Suprapubic skin (tissue), 4 donors: ENCODE measurements around the gene OPHN1. TPM values are rescaled to one million over a fixed set of nuclear protein-coding genes. Genes with fewer than 3 reads are reported as not detected.
"Not testable (repeated sequence)": the region's sequence is repeated elsewhere in the genome, so short reads cannot be mapped to it uniquely, and the experiment has no call there.

Experiments
- DNase-seq, 2 donors: peaks; one replicate each; pipeline ENCODE4 v3.0.0-alpha.2; 2019; ENCODE audit warnings: low spot score in 2 of 2
- H3K27ac ChIP-seq: fragments of 200-600 bp; sonication (generic); one replicate; pipeline ENCODE4 v1.5.1; 2019
- H3K27me3 ChIP-seq: fragments of 200-600 bp; sonication (generic); one replicate; pipeline ENCODE4 v1.5.1; 2019
- H3K36me3 ChIP-seq: fragments of 200-600 bp; sonication (generic); one replicate; pipeline ENCODE4 v1.5.1; 2019
- H3K4me1 ChIP-seq: fragments of 200-600 bp; sonication (generic); one replicate; pipeline ENCODE4 v1.5.1; 2019
- H3K4me3 ChIP-seq: fragments of 200-600 bp; sonication (generic); one replicate; pipeline ENCODE4 v1.5.1; 2019; ENCODE audit warnings: mild to moderate bottlenecking
- H3K9me3 ChIP-seq: fragments of 200-600 bp; sonication (generic); one replicate; pipeline ENCODE4 v1.5.1; 2019
- EP300 ChIP-seq: sonication (generic); formaldehyde crosslinking; IDR thresholded peaks from one replicate; pipeline ENCODE4 v1.6.1; 2017; ENCODE audit warnings: antibody characterized with exemption
- POLR2A ChIP-seq, 2 donors: fragments of 450-650 bp; IDR thresholded peaks; one replicate each; pipeline ENCODE4 v1.6.1; 2017; ENCODE audit warnings: antibody characterized with exemption in 2 of 2, mild to moderate bottlenecking in 2 of 2, moderate library complexity in 2 of 2
- POLR2AphosphoS5 ChIP-seq, 3 donors: sonication (generic); formaldehyde crosslinking; IDR thresholded peaks; one replicate each; pipeline ENCODE4 v1.6.1; 2017; ENCODE audit warnings: antibody characterized with exemption in 3 of 3
- WGBS: methylation state at CpG from one replicate; pipeline ENCODE4 v1.1.5; 2018; 5-methylcytosine and 5-hydroxymethylcytosine counted together
- total RNA-seq, 4 donors: library from RNA; depleted of rRNA; stranded (reverse); fragments of >200 nt; gene quantifications; one replicate each; pipeline ENCODE4 v1.1.0, GENCODE V29; 2016
- TF ChIP-seq, protein P1 (sequence below), 2 donors: fragments of 200-600 bp in 1 of 2; fragments of 450-650 bp in 1 of 2; sonication (generic) in 1 of 2; IDR thresholded peaks; one replicate each; pipeline ENCODE4 v1.5.1; 2016 to 2019; ENCODE audit warnings: antibody characterized with exemption in 2 of 2, mild to moderate bottlenecking in 1 of 2, moderate library complexity in 1 of 2

Gene OPHN1
- total RNA-seq, 4 donors from 2014 or later: 4.5 to 16.0 (median 8.4) TPM

GRCh38 chrX:68084765-68085164, 348.5 kb downstream of the OPHN1 start:
- Histone ChIP-seq H3K4me3 (no peak overlapping the region), H3K27ac (no peak overlapping the region), H3K36me3 (no peaks in the 10 kb centered on the region), H3K4me1 (peaks cover 10% of the 10 kb centered on the region), H3K9me3 (no peaks in the 10 kb centered on the region), H3K27me3 (no peaks in the 10 kb centered on the region)
- 16% methylated on average over 1 of the region's 1 CpG for WGBS
- DNase-seq: no peak
- TF ChIP-seq POLR2AphosphoS5 (IDR thresholded peaks at IDR 0.05): no peak
- no peak for TF ChIP-seq EP300
- no peak for TF ChIP-seq POLR2A (IDR thresholded peaks at IDR 0.05)
- TF ChIP-seq, protein P1, sequence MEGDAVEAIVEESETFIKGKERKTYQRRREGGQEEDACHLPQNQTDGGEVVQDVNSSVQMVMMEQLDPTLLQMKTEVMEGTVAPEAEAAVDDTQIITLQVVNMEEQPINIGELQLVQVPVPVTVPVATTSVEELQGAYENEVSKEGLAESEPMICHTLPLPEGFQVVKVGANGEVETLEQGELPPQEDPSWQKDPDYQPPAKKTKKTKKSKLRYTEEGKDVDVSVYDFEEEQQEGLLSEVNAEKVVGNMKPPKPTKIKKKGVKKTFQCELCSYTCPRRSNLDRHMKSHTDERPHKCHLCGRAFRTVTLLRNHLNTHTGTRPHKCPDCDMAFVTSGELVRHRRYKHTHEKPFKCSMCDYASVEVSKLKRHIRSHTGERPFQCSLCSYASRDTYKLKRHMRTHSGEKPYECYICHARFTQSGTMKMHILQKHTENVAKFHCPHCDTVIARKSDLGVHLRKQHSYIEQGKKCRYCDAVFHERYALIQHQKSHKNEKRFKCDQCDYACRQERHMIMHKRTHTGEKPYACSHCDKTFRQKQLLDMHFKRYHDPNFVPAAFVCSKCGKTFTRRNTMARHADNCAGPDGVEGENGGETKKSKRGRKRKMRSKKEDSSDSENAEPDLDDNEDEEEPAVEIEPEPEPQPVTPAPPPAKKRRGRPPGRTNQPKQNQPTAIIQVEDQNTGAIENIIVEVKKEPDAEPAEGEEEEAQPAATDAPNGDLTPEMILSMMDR (IDR thresholded peaks at IDR 0.05): no peak

- Histone ChIP-seq H3K4me3 (no peak overlapping the region), H3K27me3 (no peaks in the 10 kb centered on the region), H3K36me3 (no peaks in the 10 kb centered on the region), H3K9me3 (no peaks in the 10 kb centered on the region), H3K27ac (no peak overlapping the region), H3K4me1 (peaks cover 10% of the 10 kb centered on the region)
- no peak for DNase-seq
- TF ChIP-seq POLR2A (IDR thresholded peaks at IDR 0.05) (no peak), EP300 (no peak)
- TF ChIP-seq, protein P1 (IDR thresholded peaks at IDR 0.05): no peak
- 55% methylated on average over 3 of the region's 3 CpGs for whole genome bisulfite sequencing
These were observed 349.8 kb downstream of the OPHN1 start for GRCh38 chrX:68083510-68083909.

- WGBS: 57% methylated on average over 1 of the region's 1 CpG
- H3K4me1 ChIP-seq: peaks cover 10% of the 10 kb centered on the region
- no peak overlapping the region for H3K27ac ChIP-seq
These were observed 353.3 kb downstream of the OPHN1 start for GRCh38 chrX:68079961-68080360.

GRCh38 chrX:68078801-68079200, 354.5 kb downstream of the OPHN1 start:
- not testable (repeated sequence) for H3K27ac ChIP-seq, H3K4me3 ChIP-seq, H3K4me1 ChIP-seq, H3K36me3 ChIP-seq, H3K9me3 ChIP-seq, DNase-seq, H3K27me3 ChIP-seq

More at GRCh38 chrX:68079961-68080360, 353.3 kb downstream of the OPHN1 start:
- H3K4me3 ChIP-seq: no peak overlapping the region
- no peaks in the 10 kb centered on the region for H3K36me3 ChIP-seq
- no peak for DNase-seq
- no peaks in the 10 kb centered on the region for H3K27me3 ChIP-seq
- H3K9me3 ChIP-seq: no peaks in the 10 kb centered on the region
- no peak for TF ChIP-seq POLR2A (IDR thresholded peaks at IDR 0.05)
- no peak for TF ChIP-seq EP300
- TF ChIP-seq POLR2AphosphoS5 (IDR thresholded peaks at IDR 0.05): no peak
- TF ChIP-seq, protein P1 (IDR thresholded peaks at IDR 0.05): no peak

DNA sequence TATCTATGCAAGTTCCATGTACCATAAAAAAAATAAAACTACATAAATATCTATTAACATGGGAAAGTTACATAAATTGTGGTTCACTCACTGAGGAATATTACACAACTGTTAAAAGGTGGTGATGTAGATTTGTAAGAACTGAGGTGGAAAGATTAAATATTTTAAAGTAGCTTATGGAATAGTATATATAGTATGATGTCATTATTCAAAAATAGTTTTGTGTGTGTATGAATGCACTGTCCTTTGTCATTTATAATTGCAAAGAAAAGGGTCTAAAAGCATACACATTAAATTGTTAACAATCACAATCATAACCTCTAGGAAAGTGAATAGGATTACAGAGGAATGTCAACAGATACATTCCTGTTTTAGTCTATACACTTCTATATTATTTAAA, 355.9 kb downstream of the OPHN1 start:
- Histone ChIP-seq H3K4me1 (no peaks in the 10 kb centered on the region), H3K4me3 (no peak overlapping the region), H3K36me3 (no peaks in the 10 kb centered on the region), H3K27ac (no peak overlapping the region), H3K9me3 (no peaks in the 10 kb centered on the region), H3K27me3 (no peaks in the 10 kb centered on the region)
- no peak for TF ChIP-seq POLR2A (IDR thresholded peaks at IDR 0.05)
- no peak for TF ChIP-seq POLR2AphosphoS5 (IDR thresholded peaks at IDR 0.05)
- TF ChIP-seq EP300: no peak
- TF ChIP-seq, protein P1 (IDR thresholded peaks at IDR 0.05): no peak
- DNase-seq: no peak

DNA sequence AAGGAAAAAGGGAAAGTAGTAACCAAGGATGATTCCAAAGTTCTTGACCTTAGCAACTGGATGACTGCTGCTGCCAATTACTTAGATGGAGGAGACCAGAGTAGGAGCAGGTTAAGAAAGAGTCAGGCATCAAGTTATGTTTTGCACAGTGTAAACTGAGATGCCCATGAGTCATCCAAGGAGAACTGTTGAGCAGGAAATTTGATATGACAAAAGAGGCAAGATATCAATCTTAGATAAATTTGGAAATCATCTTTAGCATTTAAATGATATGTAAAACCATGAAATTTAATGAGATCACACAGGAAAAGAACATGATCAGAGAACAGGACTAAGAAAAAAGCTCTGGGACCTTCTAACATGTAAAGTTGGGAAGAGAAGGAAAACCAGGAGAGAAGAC, 361.3 kb downstream of the OPHN1 start:
- Histone ChIP-seq H3K9me3 (no peaks in the 10 kb centered on the region), H3K27ac (no peak overlapping the region), H3K4me3 (no peak overlapping the region), H3K27me3 (no peaks in the 10 kb centered on the region), H3K4me1 (no peaks in the 10 kb centered on the region), H3K36me3 (peaks cover 6% of the 10 kb centered on the region)
- DNase-seq: no peak
- TF ChIP-seq POLR2AphosphoS5 (IDR thresholded peaks at IDR 0.05) (no peak), POLR2A (IDR thresholded peaks at IDR 0.05) (no peak), EP300 (no peak)
- TF ChIP-seq, protein P1 (IDR thresholded peaks at IDR 0.05): no peak

GRCh38 chrX:68070119-68070518, 363.2 kb downstream of the OPHN1 start:
- H3K36me3 ChIP-seq, H3K9me3 ChIP-seq, H3K27me3 ChIP-seq, H3K4me3 ChIP-seq, H3K27ac ChIP-seq, DNase-seq, H3K4me1 ChIP-seq: not testable (repeated sequence)
- WGBS: 69% methylated on average over 2 of the region's 2 CpGs
